MM.1S (cell line): ENCODE results near the gene RAB3B.

Experiments used
- EZH2 ChIP-seq: fragments of 300-600 bp; sonication (generic); optimal IDR thresholded peaks from 2 replicates; pipeline ENCODE3; 2017; ENCODE audit warnings: low read depth, mild to moderate bottlenecking, antibody characterized with exemption, low read length, mixed read lengths
- EZH2phosphoT487 ChIP-seq: fragments of 300-600 bp; sonication (generic); IDR thresholded peaks from 2 replicates; pipeline ENCODE4 v1.6.1; 2018; ENCODE audit warnings: antibody characterized with exemption, low read length
- TF ChIP-seq, protein P1 (sequence below): fragments of 300-600 bp; sonication (generic); IDR thresholded peaks from 2 replicates; pipeline ENCODE4 v1.5.1; 2016; ENCODE audit warnings: antibody characterized with exemption, low read length, mixed read lengths

- TF ChIP-seq, protein P1, sequence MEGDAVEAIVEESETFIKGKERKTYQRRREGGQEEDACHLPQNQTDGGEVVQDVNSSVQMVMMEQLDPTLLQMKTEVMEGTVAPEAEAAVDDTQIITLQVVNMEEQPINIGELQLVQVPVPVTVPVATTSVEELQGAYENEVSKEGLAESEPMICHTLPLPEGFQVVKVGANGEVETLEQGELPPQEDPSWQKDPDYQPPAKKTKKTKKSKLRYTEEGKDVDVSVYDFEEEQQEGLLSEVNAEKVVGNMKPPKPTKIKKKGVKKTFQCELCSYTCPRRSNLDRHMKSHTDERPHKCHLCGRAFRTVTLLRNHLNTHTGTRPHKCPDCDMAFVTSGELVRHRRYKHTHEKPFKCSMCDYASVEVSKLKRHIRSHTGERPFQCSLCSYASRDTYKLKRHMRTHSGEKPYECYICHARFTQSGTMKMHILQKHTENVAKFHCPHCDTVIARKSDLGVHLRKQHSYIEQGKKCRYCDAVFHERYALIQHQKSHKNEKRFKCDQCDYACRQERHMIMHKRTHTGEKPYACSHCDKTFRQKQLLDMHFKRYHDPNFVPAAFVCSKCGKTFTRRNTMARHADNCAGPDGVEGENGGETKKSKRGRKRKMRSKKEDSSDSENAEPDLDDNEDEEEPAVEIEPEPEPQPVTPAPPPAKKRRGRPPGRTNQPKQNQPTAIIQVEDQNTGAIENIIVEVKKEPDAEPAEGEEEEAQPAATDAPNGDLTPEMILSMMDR: no peak
- TF ChIP-seq EZH2: no peak
- TF ChIP-seq EZH2phosphoT487: no peak
These were observed 127.1 kb downstream of the RAB3B start for GRCh38 chr1:51863384-51863783.
